ENCODE measurements around the gene HDAC9. TPM values are rescaled to one million over a fixed set of nuclear protein-coding genes. Genes with fewer than 3 reads are reported as not detected.
A peak's percentile ranks its signal among the peaks of the same experiment; 100 is the strongest.

Gene HDAC9
- 10 to 100 TPM in 1 of 2 donors, 1 to 10 TPM in 1; 4.9 to 12.9 TPM for total RNA-seq

GRCh38 chr7:18495412-18496340 is at the start of gene HDAC9:
Gene HDAC9 (plus strand): TSS chr7:18495749. CDS start chr7:18496303, 554 bp downstream.
- H3K36me3 ChIP-seq (replicated peaks in 1 of 2; ENCODE audit: insufficient read depth in 1 of 2, low read depth in 2 of 2) = no peaks in the 10 kb centered on the region
- ATAC-seq (peak; percentile 68), DNase-seq (peak in 2 of 4 donors; percentile 12 to 18)
- peak within 1 kb of the TSS in 2 of 4 donors; percentile 9 to 29 for H3K27ac ChIP-seq
- H3K9me3 ChIP-seq = no peaks in the 10 kb centered on the region
- H3K4me3 ChIP-seq = peak within 1 kb of the TSS in 1 of 2 donors; percentile 6
- intact Hi-C loops (cut with DNase I) = no loop called here
- WGBS, 2 donors = 13 to 17% methylated on average over 18 of the region's 18 CpGs
- TF ChIP-seq POLR2A (IDR thresholded peaks at IDR 0.05) (no peak), CTCF (IDR thresholded peaks at IDR 0.05) (no peak)
- H3K4me1 ChIP-seq = peaks cover 12% of the 10 kb centered on the region
- H3K27me3 ChIP-seq = no peaks in the 10 kb centered on the region

GRCh38 chr7:18445916-18446520 is 49.5 kb upstream of the HDAC9 start:
- H3K27ac ChIP-seq = no peak overlapping the region
- DNase-seq (no peak), ATAC-seq (no peak)
- no peaks in the 10 kb centered on the region for H3K27me3 ChIP-seq
- no peaks in the 10 kb centered on the region for H3K4me1 ChIP-seq
- H3K4me3 ChIP-seq = no peak overlapping the region
- H3K36me3 ChIP-seq (replicated peaks in 1 of 2; ENCODE audit: insufficient read depth in 1 of 2, low read depth in 2 of 2) = no peaks in the 10 kb centered on the region
- 56 to 73% methylated on average over 4 of the region's 4 CpGs for WGBS, 2 donors
- no peaks in the 10 kb centered on the region for H3K9me3 ChIP-seq
- intact Hi-C loops (cut with DNase I) = no loop called here
- TF ChIP-seq POLR2A (IDR thresholded peaks at IDR 0.05) = no peak
- no peak for TF ChIP-seq CTCF (IDR thresholded peaks at IDR 0.05)

- intact Hi-C loops (cut with DNase I) = no loop called here
- no peaks in the 10 kb centered on the region for H3K9me3 ChIP-seq
- H3K27me3 ChIP-seq = no peaks in the 10 kb centered on the region
- ATAC-seq = no peak
- no peaks in the 10 kb centered on the region for H3K4me1 ChIP-seq
- no peak for DNase-seq
- H3K4me3 ChIP-seq = no peak overlapping the region
- no peak overlapping the region for H3K27ac ChIP-seq
- TF ChIP-seq POLR2A (IDR thresholded peaks at IDR 0.05) (no peak), CTCF (IDR thresholded peaks at IDR 0.05) (no peak)
- no peaks in the 10 kb centered on the region for H3K36me3 ChIP-seq (replicated peaks in 1 of 2; ENCODE audit: insufficient read depth in 1 of 2, low read depth in 2 of 2)
Measured at GRCh38 chr7:18450019-18450418, 45.5 kb upstream of the HDAC9 start.

- TF ChIP-seq CTCF (IDR thresholded peaks at IDR 0.05) (no peak), POLR2A (IDR thresholded peaks at IDR 0.05) (no peak)
- H3K27me3 ChIP-seq = no peaks in the 10 kb centered on the region
- H3K4me3 ChIP-seq = no peak overlapping the region
- no peak for DNase-seq
- intact Hi-C loops (cut with DNase I) = no loop called here
- no peaks in the 10 kb centered on the region for H3K4me1 ChIP-seq
- H3K36me3 ChIP-seq (replicated peaks in 1 of 2; ENCODE audit: insufficient read depth in 1 of 2, low read depth in 2 of 2) = no peaks in the 10 kb centered on the region
- no peak overlapping the region for H3K27ac ChIP-seq
- no peak for ATAC-seq
- no peaks in the 10 kb centered on the region for H3K9me3 ChIP-seq
Measured at GRCh38 chr7:18455606-18456005, 39.9 kb upstream of the HDAC9 start.
